Measurements from ENCODE around the gene FKBP4. TPM values are rescaled to one million over a fixed set of nuclear protein-coding genes. Genes with fewer than 3 reads are reported as not detected.
A peak's percentile ranks its signal among the peaks of the same experiment; 100 is the strongest.

FKBP4 gene
- total and polyA plus RNA-seq, 9 donors = 25.1 to 55.8 (median 45.5) TPM

DNA sequence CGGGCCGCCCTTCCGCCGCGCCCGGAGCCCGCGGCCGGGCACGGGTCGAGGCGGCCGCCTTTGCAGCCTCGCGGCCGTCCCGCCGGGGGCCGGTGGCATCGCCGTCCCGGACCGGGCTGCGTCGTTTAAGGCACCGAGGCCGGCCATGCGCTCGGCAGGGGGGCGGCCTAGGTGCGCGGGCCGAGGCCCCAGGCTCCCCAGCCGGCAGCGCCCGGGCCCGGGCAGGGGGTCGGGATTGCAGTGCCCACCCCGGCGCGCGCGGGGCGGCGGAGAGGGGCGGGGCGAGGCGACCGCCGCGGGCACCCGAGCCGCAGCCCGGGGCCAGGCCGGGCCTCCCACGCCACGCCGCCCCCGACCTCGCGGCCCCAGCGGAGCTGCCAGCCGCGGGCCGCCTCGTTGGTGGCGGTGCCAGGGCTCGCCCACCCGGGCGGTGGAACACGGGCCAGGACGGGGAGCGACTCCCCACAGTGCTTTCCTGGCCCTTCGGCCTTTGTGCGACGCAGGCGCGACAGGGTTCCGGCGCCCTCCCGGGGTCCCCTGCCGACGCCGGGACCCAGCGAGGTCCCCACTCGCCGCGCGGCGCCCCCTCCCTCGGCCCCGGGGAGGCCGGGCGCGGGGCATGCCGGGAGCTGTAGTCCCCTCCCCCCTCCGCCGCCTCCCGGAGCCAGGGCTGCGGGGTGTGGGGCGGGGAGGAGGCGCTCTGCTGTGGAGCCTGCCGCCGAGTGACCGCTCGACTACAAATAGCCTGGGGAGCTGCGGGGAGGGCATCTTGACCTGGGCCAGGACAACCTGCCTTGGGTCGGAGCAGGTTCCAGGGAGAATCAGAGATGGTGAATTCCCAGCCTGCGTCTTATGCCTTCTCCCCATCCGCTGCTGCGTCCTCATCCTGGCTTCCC, 769 bp downstream of the FKBP4 start:
- Histone ChIP-seq H3K4me1 (ENCODE audit: control insufficient read depth, insufficient read depth, low read length) (peaks cover 14% of the 10 kb centered on the region), H3K9me3 (replicated peaks; ENCODE audit: control insufficient read depth, low read depth, low read length) (no peaks in the 10 kb centered on the region), H3K27me3 (ENCODE audit: control insufficient read depth, insufficient read depth, low read length) (peaks cover 9% of the 10 kb centered on the region), H3K27ac (ENCODE audit: low read length) (no peak overlapping the region), H3K36me3 (ENCODE audit: control insufficient read depth, insufficient read depth, low read length) (peaks cover 39% of the 10 kb centered on the region), H3K4me3 (ENCODE audit: low read length) (peak overlapping the region; percentile 75)
- peak; percentile 88 for DNase-seq
- WGBS (ENCODE audit: insufficient coverage) = under 1% methylated on average over 108 of the region's 111 CpGs

DNA sequence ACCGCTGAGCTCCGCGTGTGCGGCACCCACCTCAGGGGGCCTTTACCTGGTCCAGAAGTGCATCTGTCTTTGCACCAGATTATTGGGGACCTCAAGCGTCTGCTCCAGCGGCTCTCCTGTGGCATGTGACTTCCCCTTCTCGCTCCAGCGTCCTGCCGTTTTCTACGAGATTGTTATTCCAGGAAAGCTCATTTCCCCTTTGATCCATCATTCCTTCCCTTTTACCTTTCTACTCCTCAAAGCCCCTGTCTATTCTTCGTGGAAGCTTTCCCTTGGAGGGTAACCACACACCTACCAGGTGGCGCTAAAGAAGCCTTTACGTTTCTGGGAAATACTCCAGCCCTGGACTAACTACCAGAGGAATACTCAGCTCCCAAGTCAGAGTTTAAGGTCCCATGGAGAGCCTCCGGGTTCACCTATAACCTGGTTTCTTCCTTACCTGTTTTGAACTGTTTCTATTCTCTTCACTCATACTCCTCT, 1.5 kb downstream of the FKBP4 start:
- WGBS (ENCODE audit: insufficient coverage) = 6% methylated on average over 14 of the region's 14 CpGs
- Histone ChIP-seq H3K9me3 (replicated peaks; ENCODE audit: control insufficient read depth, low read depth, low read length) (no peaks in the 10 kb centered on the region), H3K4me3 (ENCODE audit: low read length) (peak overlapping the region; percentile 75), H3K27ac (ENCODE audit: low read length) (no peak overlapping the region), H3K36me3 (ENCODE audit: control insufficient read depth, insufficient read depth, low read length) (peaks cover 45% of the 10 kb centered on the region), H3K27me3 (ENCODE audit: control insufficient read depth, insufficient read depth, low read length) (peaks cover 9% of the 10 kb centered on the region), H3K4me1 (ENCODE audit: control insufficient read depth, insufficient read depth, low read length) (peaks cover 14% of the 10 kb centered on the region)
- DNase-seq = peak; percentile 21

DNA sequence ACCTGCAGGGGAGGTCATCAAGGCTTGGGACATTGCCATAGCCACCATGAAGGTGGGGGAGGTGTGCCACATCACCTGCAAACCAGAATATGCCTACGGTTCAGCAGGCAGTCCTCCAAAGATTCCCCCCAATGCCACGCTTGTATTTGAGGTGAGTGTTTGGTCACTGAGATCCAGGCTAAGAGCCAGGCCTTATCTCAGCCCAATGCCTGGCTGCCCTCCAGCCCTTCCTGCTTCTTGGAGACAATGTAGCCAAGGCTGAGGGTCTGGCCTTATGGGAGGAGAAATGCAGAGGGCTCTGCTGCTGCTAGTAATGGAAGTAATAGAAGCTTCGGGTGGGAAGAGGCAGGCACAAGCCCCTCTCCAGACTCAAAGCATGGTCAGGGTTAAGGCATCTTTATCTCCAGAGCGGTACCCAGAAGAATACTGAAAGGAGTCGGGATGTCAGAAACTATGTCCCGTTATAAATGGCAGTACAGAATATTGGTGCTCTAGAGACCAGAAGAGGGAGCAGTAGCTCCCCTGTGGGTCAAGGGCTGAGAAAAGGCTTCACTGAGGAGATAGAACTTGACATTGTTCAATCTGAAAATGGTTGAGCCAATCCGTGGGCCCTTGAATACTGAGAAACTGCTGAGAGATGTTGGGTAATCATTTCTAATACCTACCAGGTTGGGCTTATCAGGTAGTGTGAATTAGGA, 3.1 kb downstream of the FKBP4 start:
- no peak for DNase-seq
- Histone ChIP-seq H3K36me3 (ENCODE audit: control insufficient read depth, insufficient read depth, low read length) (peaks cover 60% of the 10 kb centered on the region), H3K27ac (ENCODE audit: low read length) (no peak overlapping the region), H3K9me3 (replicated peaks; ENCODE audit: control insufficient read depth, low read depth, low read length) (no peaks in the 10 kb centered on the region), H3K27me3 (ENCODE audit: control insufficient read depth, insufficient read depth, low read length) (peaks cover 9% of the 10 kb centered on the region), H3K4me1 (ENCODE audit: control insufficient read depth, insufficient read depth, low read length) (peaks cover 14% of the 10 kb centered on the region), H3K4me3 (ENCODE audit: low read length) (no peak overlapping the region)
- WGBS (ENCODE audit: insufficient coverage) = 88% methylated on average over 6 of the region's 7 CpGs

DNA sequence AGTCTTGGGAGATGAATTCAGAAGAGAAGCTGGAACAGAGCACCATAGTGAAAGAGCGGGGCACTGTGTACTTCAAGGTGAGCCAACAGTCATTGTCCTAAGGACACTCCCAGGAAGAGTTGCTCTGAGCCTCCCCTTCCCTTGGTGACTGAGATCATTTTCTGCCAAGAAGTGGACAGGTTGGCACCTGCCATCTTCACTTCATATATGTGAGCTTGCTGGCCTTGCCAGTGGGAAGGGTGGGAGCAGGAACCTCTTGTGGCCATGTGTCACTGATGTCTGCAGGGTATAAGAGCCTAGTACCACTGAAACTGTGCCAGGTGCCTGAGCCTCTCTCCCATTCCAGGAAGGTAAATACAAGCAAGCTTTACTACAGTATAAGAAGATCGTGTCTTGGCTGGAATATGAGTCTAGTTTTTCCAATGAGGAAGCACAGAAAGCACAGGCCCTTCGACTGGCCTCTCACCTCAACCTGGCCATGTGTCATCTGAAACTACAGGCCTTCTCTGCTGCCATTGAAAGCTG, 5.3 kb downstream of the FKBP4 start:
- no CpG with 5 or more reads among the region's 3 CpGs for WGBS (ENCODE audit: insufficient coverage)

DNA sequence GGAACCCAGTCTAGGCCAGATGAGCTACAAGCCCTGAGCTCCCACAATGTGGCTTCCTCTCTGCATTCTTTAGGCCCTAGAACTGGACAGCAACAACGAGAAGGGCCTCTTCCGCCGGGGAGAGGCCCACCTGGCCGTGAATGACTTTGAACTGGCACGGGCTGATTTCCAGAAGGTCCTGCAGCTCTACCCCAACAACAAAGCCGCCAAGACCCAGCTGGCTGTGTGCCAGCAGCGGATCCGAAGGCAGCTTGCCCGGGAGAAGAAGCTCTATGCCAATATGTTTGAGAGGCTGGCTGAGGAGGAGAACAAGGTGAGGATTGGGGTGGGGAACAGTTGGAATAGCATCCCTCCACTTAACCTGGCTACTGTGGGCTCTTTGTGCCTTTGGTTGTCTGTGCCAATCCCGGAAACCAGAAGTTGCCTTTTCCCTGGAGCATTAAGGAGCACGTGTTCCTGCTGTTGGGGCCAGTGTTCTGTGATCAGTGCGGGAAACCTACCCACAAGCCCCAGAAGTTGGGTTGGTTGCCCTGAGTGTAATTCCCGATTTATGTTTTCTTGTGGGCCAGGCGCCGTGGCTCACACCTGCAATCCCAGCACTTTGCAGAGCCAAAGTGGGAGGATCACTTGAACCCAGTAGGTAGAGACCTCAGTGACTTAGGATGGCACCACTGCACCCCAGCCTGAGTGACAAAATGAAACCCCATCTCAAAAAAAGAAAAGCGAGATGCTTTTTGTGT, 6.4 kb downstream of the FKBP4 start:
- H3K4me1 ChIP-seq (ENCODE audit: control insufficient read depth, insufficient read depth, low read length) = peaks cover 4% of the 10 kb centered on the region
- no peaks in the 10 kb centered on the region for H3K9me3 ChIP-seq (replicated peaks; ENCODE audit: control insufficient read depth, low read depth, low read length)
- H3K27ac ChIP-seq (ENCODE audit: low read length) = no peak overlapping the region
- H3K4me3 ChIP-seq (ENCODE audit: low read length) = no peak overlapping the region
- H3K36me3 ChIP-seq (ENCODE audit: control insufficient read depth, insufficient read depth, low read length) = peaks cover 80% of the 10 kb centered on the region
- no peaks in the 10 kb centered on the region for H3K27me3 ChIP-seq (ENCODE audit: control insufficient read depth, insufficient read depth, low read length)
- DNase-seq = no peak
- 78% methylated on average over 4 of the region's 16 CpGs for WGBS (ENCODE audit: insufficient coverage)

More for the DNA sequence above, 5.3 kb downstream of the FKBP4 start:
- H3K27me3 ChIP-seq (ENCODE audit: control insufficient read depth, insufficient read depth, low read length) = no peaks in the 10 kb centered on the region
- H3K27ac ChIP-seq (ENCODE audit: low read length) = no peak overlapping the region
- peaks cover 8% of the 10 kb centered on the region for H3K4me1 ChIP-seq (ENCODE audit: control insufficient read depth, insufficient read depth, low read length)
- no peak for DNase-seq
- H3K36me3 ChIP-seq (ENCODE audit: control insufficient read depth, insufficient read depth, low read length) = peaks cover 72% of the 10 kb centered on the region
- no peak overlapping the region for H3K4me3 ChIP-seq (ENCODE audit: low read length)
- no peaks in the 10 kb centered on the region for H3K9me3 ChIP-seq (replicated peaks; ENCODE audit: control insufficient read depth, low read depth, low read length)

DNA sequence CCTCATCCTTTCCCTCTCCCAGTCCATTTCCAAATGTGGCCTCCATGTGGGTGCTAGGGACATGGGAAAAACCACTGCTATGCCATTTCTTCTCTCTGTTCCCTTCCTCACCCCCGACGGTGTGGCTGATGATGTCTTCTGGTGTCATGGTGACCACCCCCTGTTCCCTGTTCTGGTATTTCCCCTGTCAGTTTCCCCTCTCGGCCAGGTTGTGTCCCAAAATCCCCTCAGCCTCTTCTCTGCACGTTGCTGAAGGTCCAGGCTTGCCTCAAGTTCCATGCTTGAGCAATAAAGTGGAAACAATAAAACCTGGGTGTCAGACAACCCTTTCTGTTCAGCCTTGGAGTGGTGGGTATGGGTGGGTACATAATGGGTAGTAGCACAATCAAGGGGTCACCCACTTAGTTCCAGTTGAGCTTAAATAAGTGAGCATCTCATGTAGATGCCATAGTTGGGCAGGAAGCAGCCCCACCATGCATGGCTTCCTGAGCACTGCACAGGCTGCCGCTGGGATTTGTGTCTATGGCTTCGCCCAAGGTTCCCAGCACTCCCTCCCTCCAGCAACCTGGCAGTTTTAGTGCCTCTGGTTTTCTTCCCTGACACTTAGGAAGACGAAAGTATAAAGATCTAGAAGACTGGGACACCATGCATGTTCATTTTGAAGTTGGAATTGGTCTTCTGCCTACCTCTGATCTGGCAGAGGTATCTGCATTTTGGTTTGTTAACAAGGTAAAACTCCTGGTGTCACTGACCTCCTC, 9.0 kb downstream of the FKBP4 start:
- Histone ChIP-seq H3K9me3 (replicated peaks; ENCODE audit: control insufficient read depth, low read depth, low read length) (no peaks in the 10 kb centered on the region), H3K27me3 (ENCODE audit: control insufficient read depth, insufficient read depth, low read length) (no peaks in the 10 kb centered on the region), H3K27ac (ENCODE audit: low read length) (no peak overlapping the region), H3K36me3 (ENCODE audit: control insufficient read depth, insufficient read depth, low read length) (peaks cover 62% of the 10 kb centered on the region), H3K4me3 (ENCODE audit: low read length) (no peak overlapping the region), H3K4me1 (ENCODE audit: control insufficient read depth, insufficient read depth, low read length) (no peaks in the 10 kb centered on the region)
- WGBS (ENCODE audit: insufficient coverage) = 74% methylated on average over 3 of the region's 7 CpGs
- no peak for DNase-seq

DNA sequence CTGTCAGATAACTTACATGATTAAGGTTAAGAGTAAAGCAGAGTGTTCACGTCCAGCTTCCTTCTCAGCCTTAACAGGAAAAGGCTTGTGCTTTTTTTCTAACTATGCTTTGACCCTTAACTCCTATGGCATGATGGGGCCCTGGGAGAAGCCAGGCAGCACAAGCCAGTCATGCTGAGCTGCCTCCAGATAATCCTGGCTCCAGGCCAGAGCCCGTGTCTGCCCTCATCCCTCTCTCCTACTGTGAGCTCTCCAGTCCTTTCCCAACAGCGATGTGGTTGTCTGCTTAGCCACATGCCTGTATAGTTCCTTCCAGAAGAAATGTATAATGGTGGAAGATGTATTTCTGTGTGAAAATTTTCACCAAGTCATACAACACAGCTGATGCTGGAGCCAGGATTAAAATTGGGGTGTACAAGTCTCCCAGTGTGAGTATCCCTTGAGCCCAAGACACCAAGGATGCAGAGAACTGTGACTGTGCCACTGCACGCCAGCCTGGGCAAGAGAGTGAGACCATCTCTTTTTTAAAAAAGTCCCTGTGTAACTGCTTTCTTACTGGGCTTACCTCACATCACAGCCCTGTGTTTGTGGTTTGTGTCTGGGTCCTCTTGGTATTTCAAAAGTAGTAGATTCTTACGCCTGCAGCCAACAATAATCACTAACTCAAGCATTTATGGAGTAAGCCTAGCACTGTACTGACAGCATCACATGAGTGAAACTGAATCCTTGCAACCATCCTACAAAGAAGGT, 9.8 kb downstream of the FKBP4 start:
- peak; percentile 45 for DNase-seq
- Histone ChIP-seq H3K9me3 (replicated peaks; ENCODE audit: control insufficient read depth, low read depth, low read length) (no peaks in the 10 kb centered on the region), H3K4me3 (ENCODE audit: low read length) (no peak overlapping the region), H3K36me3 (ENCODE audit: control insufficient read depth, insufficient read depth, low read length) (peaks cover 55% of the 10 kb centered on the region), H3K27me3 (ENCODE audit: control insufficient read depth, insufficient read depth, low read length) (no peaks in the 10 kb centered on the region), H3K27ac (ENCODE audit: low read length) (no peak overlapping the region), H3K4me1 (ENCODE audit: control insufficient read depth, insufficient read depth, low read length) (no peaks in the 10 kb centered on the region)
- no CpG with 5 or more reads among the region's 5 CpGs for WGBS (ENCODE audit: insufficient coverage)

DNA sequence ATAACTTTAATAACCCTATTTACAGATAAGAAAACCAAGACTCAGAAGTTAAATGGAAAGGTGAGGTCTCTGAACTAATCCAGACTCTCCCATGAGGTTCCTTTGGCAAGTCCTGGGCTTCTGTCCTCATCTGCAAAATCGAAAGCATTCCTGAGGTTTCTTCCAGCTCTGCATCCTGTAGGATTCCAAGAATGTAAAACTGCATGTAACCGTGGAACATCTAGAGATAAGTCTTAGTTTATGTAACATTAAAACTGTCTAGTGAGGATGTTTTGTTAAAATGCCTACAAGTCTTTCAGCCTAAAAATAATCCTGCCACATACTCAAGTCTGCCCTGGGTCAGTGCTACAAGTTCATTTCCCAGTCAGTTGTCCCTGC, 10.4 kb downstream of the FKBP4 start:
- Histone ChIP-seq H3K9me3 (replicated peaks; ENCODE audit: control insufficient read depth, low read depth, low read length) (no peaks in the 10 kb centered on the region), H3K27ac (ENCODE audit: low read length) (no peak overlapping the region), H3K4me1 (ENCODE audit: control insufficient read depth, insufficient read depth, low read length) (no peaks in the 10 kb centered on the region), H3K4me3 (ENCODE audit: low read length) (no peak overlapping the region), H3K27me3 (ENCODE audit: control insufficient read depth, insufficient read depth, low read length) (no peaks in the 10 kb centered on the region), H3K36me3 (ENCODE audit: control insufficient read depth, insufficient read depth, low read length) (peaks cover 49% of the 10 kb centered on the region)
- WGBS (ENCODE audit: insufficient coverage) = no CpG with 5 or more reads among the region's 2 CpGs
- DNase-seq = peak; percentile 27

DNA sequence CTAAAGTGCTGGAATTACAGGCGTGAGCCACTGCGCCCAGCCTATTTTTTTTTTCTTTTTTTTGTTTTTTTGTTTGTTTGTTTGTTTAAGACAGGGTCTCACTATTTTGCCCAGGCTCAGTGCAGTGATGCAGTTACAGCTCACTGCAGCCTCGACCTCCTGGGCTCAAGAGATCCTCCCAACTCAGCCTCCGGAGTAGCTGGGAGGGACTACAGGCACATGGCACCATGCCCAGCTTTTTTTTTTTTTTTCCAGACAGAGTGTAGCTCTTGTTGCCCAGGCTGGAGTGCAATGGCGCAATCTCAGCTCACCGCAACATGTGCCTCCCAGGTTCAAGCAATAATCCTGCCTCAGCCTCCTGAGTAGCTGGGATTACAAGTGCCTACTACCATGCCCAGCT, 11.9 kb downstream of the FKBP4 start:
- no peak overlapping the region for H3K27ac ChIP-seq (ENCODE audit: low read length)
- no peaks in the 10 kb centered on the region for H3K27me3 ChIP-seq (ENCODE audit: control insufficient read depth, insufficient read depth, low read length)
- no peak for DNase-seq
- H3K4me3 ChIP-seq (ENCODE audit: low read length) = no peak overlapping the region
- H3K4me1 ChIP-seq (ENCODE audit: control insufficient read depth, insufficient read depth, low read length) = peaks cover 2% of the 10 kb centered on the region
- peaks cover 34% of the 10 kb centered on the region for H3K36me3 ChIP-seq (ENCODE audit: control insufficient read depth, insufficient read depth, low read length)
- no peaks in the 10 kb centered on the region for H3K9me3 ChIP-seq (replicated peaks; ENCODE audit: control insufficient read depth, low read depth, low read length)
- 86% methylated on average over 2 of the region's 6 CpGs for WGBS (ENCODE audit: insufficient coverage)
